GM12878 (cell line): ENCODE results near the gene KCNN3. TPM values are rescaled to one million over a fixed set of nuclear protein-coding genes. Genes with fewer than 3 reads are reported as not detected.

Experiments
- CBX5 ChIP-seq: sonication (generic); IDR thresholded peaks from 2 replicates; pipeline ENCODE4 v1.6.1; 2016; ENCODE audit warnings: low read depth, moderate library complexity, mild to moderate bottlenecking, inconsistent platforms
- EGR1 ChIP-seq, 2 experiments: IDR thresholded peaks; 1 replicate in 1 of 2; 2 replicates in 1 of 2; pipeline ENCODE4 v1.6.1; 2011 to 2012; ENCODE audit warnings: low read depth in 2 of 2, low read length in 2 of 2, borderline replicate concordance in 1 of 2, mild to moderate bottlenecking in 1 of 2, moderate library complexity in 1 of 2
- KLF5 ChIP-seq: fragments of 450-650 bp; IDR thresholded peaks from 2 replicates; pipeline ENCODE4 v1.6.1; 2014; ENCODE audit warnings: mild to moderate bottlenecking; ENCODE audit not compliant: partially characterized antibody
- NFXL1 ChIP-seq: fragments of 450-650 bp; IDR thresholded peaks from 2 replicates; pipeline ENCODE4 v1.6.1; 2017; ENCODE audit warnings: antibody characterized with exemption, mild to moderate bottlenecking, borderline replicate concordance
- NR2F1 ChIP-seq: fragments of 450-650 bp; conservative IDR thresholded peaks from 2 replicates; pipeline ENCODE4 v1.6.1; 2017; ENCODE audit warnings: mild to moderate bottlenecking
- POLR2A ChIP-seq: IDR thresholded peaks from 2 replicates; pipeline ENCODE4 v1.6.1; 2011; ENCODE audit warnings: low read depth, mild to moderate bottlenecking, low read length
- RAD21 ChIP-seq: IDR thresholded peaks from 2 replicates; pipeline ENCODE4 v1.6.1; 2011; ENCODE audit warnings: mild to moderate bottlenecking, low read depth, low read length, moderate library complexity; ENCODE audit not compliant: insufficient read depth
- RELA ChIP-seq: fragments of 450-650 bp; IDR thresholded peaks from 2 replicates; pipeline ENCODE4 v1.8.0; 2014; ENCODE audit warnings: borderline replicate concordance; ENCODE audit not compliant: partially characterized antibody
- SMARCA5 ChIP-seq: fragments of 450-650 bp; IDR thresholded peaks from 2 replicates; pipeline ENCODE4 v1.6.1; 2017; ENCODE audit warnings: mild to moderate bottlenecking
- SP1 ChIP-seq: IDR thresholded peaks from one replicate; pipeline ENCODE4 v1.6.1; 2011; ENCODE audit warnings: low read depth, low read length
- TBL1XR1 ChIP-seq: IDR thresholded peaks from 2 replicates; pipeline ENCODE4 v1.6.1; 2012; ENCODE audit warnings: low read depth, low read length, improper control_type of control experiment
- ZNF384 ChIP-seq: IDR thresholded peaks from 2 replicates; pipeline ENCODE4 v1.6.1; 2012; ENCODE audit warnings: low read depth, mild to moderate bottlenecking, low read length, improper control_type of control experiment, borderline replicate concordance
- polyA plus RNA-seq, 11 experiments: library from polyadenylated mRNA; depleted of rRNA in 4 of 11; unstranded in 6 of 11; stranded (reverse) in 5 of 11; fragments of >200 nt; fragmentation: Nextera tagmentation in 4 of 11; fragmentation: Illumina TruSeq in 1 of 11; extraction: Ambion mirVana in 4 of 11; extraction: Trizol in 1 of 11; gene quantifications; 1 replicate in 1 of 11; 2 replicates in 10 of 11; pipeline versions ENCODE4 v1.2.1 to v1.2.3, GENCODE V29; 2011 to 2016; ENCODE audit warnings: inconsistent platforms in 2 of 11, missing spikeins in 2 of 11, low read depth in 1 of 11
- total RNA-seq, 4 experiments: library from RNA; depleted of rRNA in 3 of 4; stranded (reverse); fragments of >200 nt in 3 of 4; fragmentation: Illumina TruSeq in 1 of 4; extraction: Trizol in 1 of 4; gene quantifications; 2 replicates each; pipeline versions ENCODE4 v1.2.1 to v1.2.3, GENCODE V29; 2013 to 2021
- TF ChIP-seq, protein P1 (sequence below): fragments of 450-650 bp; IDR thresholded peaks from 2 replicates; pipeline ENCODE4 v1.6.1; 2016; ENCODE audit warnings: mild to moderate bottlenecking, moderate library complexity, borderline replicate concordance
- TF ChIP-seq, protein P2 (sequence below): fragments of 450-650 bp; IDR thresholded peaks from 2 replicates; pipeline ENCODE4 v1.6.1; 2016; ENCODE audit warnings: mild to moderate bottlenecking
- TF ChIP-seq, protein P3 (sequence below): fragments of 450-650 bp; formaldehyde crosslinking; IDR thresholded peaks from 2 replicates; pipeline ENCODE4 v1.5.0; 2022; ENCODE audit warnings: mild to moderate bottlenecking, missing genetic modification characterization
- TF ChIP-seq, protein P4 (sequence below): fragments of 450-650 bp; IDR thresholded peaks from 2 replicates; pipeline ENCODE4 v1.6.1; 2017; ENCODE audit warnings: mild to moderate bottlenecking, moderate library complexity

KCNN3 gene
- total and polyA plus RNA-seq, 10 of the 15 experiments (the other 5 are each of a cell fraction or from before 2014, with no cell fraction given) = 3.5 to 26.4 (median 14.9) TPM

DNA sequence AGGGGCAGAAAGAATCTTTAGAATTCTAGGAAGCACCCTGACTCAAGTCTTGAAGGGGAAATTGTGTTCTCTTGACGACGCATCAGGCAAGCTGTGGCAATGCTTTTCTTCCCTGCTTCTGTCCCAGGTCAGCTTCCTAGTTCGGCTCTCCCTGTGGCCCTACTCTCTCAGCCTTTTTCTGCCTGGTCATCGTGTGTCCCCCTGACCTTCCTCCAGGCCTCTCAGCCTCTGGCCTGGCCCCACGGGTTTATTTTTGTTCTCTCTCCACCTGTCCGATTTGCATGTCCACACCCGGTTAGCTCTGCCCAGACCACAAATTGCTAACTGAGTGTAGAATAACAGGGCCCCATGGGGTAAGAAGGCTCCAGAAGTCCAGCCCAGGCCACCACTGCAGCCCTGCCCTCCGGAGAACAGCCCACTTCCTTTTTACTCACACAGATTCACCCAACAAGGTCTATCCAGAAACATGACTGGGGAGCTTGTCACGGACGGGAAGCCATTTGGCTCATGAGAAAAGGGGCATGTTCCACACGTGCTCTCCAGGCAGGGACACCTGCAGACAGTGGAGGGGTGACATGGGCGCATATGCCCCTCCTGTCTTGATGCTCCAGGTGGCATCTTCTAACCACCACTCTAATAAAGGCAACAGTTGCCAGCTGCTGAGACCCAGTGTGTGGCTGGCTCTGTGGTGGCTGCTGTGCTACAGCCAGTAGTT, 9.8 kb downstream of the KCNN3 start (continued):
- TF ChIP-seq, protein P1, sequence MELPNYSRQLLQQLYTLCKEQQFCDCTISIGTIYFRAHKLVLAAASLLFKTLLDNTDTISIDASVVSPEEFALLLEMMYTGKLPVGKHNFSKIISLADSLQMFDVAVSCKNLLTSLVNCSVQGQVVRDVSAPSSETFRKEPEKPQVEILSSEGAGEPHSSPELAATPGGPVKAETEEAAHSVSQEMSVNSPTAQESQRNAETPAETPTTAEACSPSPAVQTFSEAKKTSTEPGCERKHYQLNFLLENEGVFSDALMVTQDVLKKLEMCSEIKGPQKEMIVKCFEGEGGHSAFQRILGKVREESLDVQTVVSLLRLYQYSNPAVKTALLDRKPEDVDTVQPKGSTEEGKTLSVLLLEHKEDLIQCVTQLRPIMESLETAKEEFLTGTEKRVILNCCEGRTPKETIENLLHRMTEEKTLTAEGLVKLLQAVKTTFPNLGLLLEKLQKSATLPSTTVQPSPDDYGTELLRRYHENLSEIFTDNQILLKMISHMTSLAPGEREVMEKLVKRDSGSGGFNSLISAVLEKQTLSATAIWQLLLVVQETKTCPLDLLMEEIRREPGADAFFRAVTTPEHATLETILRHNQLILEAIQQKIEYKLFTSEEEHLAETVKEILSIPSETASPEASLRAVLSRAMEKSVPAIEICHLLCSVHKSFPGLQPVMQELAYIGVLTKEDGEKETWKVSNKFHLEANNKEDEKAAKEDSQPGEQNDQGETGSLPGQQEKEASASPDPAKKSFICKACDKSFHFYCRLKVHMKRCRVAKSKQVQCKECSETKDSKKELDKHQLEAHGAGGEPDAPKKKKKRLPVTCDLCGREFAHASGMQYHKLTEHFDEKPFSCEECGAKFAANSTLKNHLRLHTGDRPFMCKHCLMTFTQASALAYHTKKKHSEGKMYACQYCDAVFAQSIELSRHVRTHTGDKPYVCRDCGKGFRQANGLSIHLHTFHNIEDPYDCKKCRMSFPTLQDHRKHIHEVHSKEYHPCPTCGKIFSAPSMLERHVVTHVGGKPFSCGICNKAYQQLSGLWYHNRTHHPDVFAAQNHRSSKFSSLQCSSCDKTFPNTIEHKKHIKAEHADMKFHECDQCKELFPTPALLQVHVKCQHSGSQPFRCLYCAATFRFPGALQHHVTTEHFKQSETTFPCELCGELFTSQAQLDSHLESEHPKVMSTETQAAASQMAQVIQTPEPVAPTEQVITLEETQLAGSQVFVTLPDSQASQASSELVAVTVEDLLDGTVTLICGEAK = 0 out of 2 replicates have a peak, but pooled peaks have one; percentile 11
- TF ChIP-seq TBL1XR1 (peak; percentile 93), RAD21 (0 out of 2 replicates have a peak, but pooled peaks have one; percentile 9), NR2F1 (peak; percentile 88), SP1 (peak; percentile 86), SMARCA5 (peak; percentile 41; the same call in 1 of the 2 replicates), POLR2A (peak; percentile 69), EGR1 (IDR thresholded peaks at IDR 0.05; ENCODE audit: borderline replicate concordance in 1 of 2, low read depth in 2 of 2, low read length in 2 of 2) (0 out of 3 replicates have a peak, but pooled peaks of 1 of the 2 experiments have one; percentile 35), NFXL1 (no peak), ZNF384 (no peak), CBX5 (no peak), RELA (peak; percentile 4), KLF5 (no peak)
- TF ChIP-seq, protein P2, sequence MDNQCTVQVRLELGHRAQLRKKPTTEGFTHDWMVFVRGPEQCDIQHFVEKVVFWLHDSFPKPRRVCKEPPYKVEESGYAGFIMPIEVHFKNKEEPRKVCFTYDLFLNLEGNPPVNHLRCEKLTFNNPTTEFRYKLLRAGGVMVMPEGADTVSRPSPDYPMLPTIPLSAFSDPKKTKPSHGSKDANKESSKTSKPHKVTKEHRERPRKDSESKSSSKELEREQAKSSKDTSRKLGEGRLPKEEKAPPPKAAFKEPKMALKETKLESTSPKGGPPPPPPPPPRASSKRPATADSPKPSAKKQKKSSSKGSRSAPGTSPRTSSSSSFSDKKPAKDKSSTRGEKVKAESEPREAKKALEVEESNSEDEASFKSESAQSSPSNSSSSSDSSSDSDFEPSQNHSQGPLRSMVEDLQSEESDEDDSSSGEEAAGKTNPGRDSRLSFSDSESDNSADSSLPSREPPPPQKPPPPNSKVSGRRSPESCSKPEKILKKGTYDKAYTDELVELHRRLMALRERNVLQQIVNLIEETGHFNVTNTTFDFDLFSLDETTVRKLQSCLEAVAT = 0 out of 2 replicates have a peak, but pooled peaks have one; percentile 35
- TF ChIP-seq, protein P3, sequence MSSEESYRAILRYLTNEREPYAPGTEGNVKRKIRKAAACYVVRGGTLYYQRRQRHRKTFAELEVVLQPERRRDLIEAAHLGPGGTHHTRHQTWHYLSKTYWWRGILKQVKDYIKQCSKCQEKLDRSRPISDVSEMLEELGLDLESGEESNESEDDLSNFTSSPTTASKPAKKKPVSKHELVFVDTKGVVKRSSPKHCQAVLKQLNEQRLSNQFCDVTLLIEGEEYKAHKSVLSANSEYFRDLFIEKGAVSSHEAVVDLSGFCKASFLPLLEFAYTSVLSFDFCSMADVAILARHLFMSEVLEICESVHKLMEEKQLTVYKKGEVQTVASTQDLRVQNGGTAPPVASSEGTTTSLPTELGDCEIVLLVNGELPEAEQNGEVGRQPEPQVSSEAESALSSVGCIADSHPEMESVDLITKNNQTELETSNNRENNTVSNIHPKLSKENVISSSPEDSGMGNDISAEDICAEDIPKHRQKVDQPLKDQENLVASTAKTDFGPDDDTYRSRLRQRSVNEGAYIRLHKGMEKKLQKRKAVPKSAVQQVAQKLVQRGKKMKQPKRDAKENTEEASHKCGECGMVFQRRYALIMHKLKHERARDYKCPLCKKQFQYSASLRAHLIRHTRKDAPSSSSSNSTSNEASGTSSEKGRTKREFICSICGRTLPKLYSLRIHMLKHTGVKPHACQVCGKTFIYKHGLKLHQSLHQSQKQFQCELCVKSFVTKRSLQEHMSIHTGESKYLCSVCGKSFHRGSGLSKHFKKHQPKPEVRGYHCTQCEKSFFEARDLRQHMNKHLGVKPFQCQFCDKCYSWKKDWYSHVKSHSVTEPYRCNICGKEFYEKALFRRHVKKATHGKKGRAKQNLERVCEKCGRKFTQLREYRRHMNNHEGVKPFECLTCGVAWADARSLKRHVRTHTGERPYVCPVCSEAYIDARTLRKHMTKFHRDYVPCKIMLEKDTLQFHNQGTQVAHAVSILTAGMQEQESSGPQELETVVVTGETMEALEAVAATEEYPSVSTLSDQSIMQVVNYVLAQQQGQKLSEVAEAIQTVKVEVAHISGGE (CRISPR knock-in tag) = no peak
- TF ChIP-seq, protein P4, sequence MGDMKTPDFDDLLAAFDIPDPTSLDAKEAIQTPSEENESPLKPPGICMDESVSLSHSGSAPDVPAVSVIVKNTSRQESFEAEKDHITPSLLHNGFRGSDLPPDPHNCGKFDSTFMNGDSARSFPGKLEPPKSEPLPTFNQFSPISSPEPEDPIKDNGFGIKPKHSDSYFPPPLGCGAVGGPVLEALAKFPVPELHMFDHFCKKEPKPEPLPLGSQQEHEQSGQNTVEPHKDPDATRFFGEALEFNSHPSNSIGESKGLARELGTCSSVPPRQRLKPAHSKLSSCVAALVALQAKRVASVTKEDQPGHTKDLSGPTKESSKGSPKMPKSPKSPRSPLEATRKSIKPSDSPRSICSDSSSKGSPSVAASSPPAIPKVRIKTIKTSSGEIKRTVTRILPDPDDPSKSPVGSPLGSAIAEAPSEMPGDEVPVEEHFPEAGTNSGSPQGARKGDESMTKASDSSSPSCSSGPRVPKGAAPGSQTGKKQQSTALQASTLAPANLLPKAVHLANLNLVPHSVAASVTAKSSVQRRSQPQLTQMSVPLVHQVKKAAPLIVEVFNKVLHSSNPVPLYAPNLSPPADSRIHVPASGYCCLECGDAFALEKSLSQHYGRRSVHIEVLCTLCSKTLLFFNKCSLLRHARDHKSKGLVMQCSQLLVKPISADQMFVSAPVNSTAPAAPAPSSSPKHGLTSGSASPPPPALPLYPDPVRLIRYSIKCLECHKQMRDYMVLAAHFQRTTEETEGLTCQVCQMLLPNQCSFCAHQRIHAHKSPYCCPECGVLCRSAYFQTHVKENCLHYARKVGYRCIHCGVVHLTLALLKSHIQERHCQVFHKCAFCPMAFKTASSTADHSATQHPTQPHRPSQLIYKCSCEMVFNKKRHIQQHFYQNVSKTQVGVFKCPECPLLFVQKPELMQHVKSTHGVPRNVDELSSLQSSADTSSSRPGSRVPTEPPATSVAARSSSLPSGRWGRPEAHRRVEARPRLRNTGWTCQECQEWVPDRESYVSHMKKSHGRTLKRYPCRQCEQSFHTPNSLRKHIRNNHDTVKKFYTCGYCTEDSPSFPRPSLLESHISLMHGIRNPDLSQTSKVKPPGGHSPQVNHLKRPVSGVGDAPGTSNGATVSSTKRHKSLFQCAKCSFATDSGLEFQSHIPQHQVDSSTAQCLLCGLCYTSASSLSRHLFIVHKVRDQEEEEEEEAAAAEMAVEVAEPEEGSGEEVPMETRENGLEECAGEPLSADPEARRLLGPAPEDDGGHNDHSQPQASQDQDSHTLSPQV = no peak; the same call in 1 of the 2 replicates
